Mucosa of gallbladder (tissue), 1 donor: ENCODE measurements around the gene PTBP2. TPM values are rescaled to one million over a fixed set of nuclear protein-coding genes. Genes with fewer than 3 reads are reported as not detected.

Experiments used
- DNase-seq: peaks from one replicate; pipeline ENCODE4 v3.0.0-alpha.2; 2020; ENCODE audit warnings: low spot score
- total RNA-seq: library from RNA; stranded (reverse); gene quantifications from one replicate; pipeline ENCODE4 v1.2.1, GENCODE V29; 2021
- donor health status: DM: no; HTN: no; CAD: no.

Gene PTBP2
- total RNA-seq, 1 donor from 2014 or later, result 24.5 TPM

GRCh38 chr1:96820671-96821070 is 99.1 kb downstream of the PTBP2 start:
- DNase-seq, result no peak

GRCh38 chr1:96825231-96825630 is 103.6 kb downstream of the PTBP2 start:
- DNase-seq, result no peak

GRCh38 chr1:96825950-96826576 is 104.5 kb downstream of the PTBP2 start:
- DNase-seq, result no peak

GRCh38 chr1:96833376-96833775 is 111.8 kb downstream of the PTBP2 start:
- no peak for DNase-seq

- DNase-seq, result no peak
Observed at GRCh38 chr1:96834986-96835385, 113.4 kb downstream of the PTBP2 start.

GRCh38 chr1:96837057-96837780 is 115.6 kb downstream of the PTBP2 start:
- no peak for DNase-seq

GRCh38 chr1:96837781-96838216 is 116.2 kb downstream of the PTBP2 start:
- DNase-seq, result no peak

GRCh38 chr1:96840396-96840795 is 118.8 kb downstream of the PTBP2 start:
- DNase-seq, result no peak

- no peak for DNase-seq
Observed at GRCh38 chr1:96842215-96842614, 120.6 kb downstream of the PTBP2 start.

GRCh38 chr1:96843196-96843595 is 121.6 kb downstream of the PTBP2 start:
- no peak for DNase-seq

GRCh38 chr1:96843601-96844000 is 122.0 kb downstream of the PTBP2 start:
- no peak for DNase-seq

GRCh38 chr1:96845464-96845863 is 123.9 kb downstream of the PTBP2 start:
- DNase-seq, result no peak

- DNase-seq, result no peak
Observed at GRCh38 chr1:96861836-96862235, 140.3 kb downstream of the PTBP2 start.

- DNase-seq, result no peak
Observed at GRCh38 chr1:96863449-96863848, 141.9 kb downstream of the PTBP2 start.
